ENCODE results near the gene ULK4.
A peak's percentile ranks its signal among the peaks of the same experiment; 100 is the strongest.
"Not testable (repeated sequence)": the region's sequence is repeated elsewhere in the genome, so short reads cannot be mapped to it uniquely, and the experiment has no call there.

ULK4 gene

DNA sequence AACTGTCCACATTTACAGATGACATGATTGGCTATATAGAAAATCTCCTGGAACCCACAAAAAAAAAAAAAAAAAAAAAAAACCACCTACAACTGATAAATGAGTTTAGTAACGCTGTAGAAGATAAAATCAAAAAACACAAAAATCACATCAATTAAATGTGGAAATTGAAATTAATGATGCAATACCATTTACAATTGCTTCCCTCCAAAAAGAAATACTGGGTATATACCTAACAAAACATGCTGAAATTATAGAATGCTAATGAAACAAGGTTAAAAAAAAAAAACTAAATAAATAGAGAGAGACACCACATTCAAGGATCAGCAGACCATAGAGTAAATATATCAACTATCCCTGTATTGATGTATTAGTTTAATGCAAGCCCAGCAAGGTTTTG lies 215.7 kb downstream of the ULK4 start:
- peak; percentile 2 for DNase-seq

GRCh38 chr3:41742121-41742520 lies 219.8 kb downstream of the ULK4 start:
- no peak for DNase-seq

GRCh38 chr3:41740374-41740886 lies 221.5 kb downstream of the ULK4 start:
- DNase-seq = no peak

- no peak for DNase-seq
Observed at GRCh38 chr3:41726891-41727290, 235.0 kb downstream of the ULK4 start.

GRCh38 chr3:41717641-41718040 lies 244.3 kb downstream of the ULK4 start:
- no peak for DNase-seq

GRCh38 chr3:41716471-41716870 lies 245.4 kb downstream of the ULK4 start:
- DNase-seq = no peak

DNA sequence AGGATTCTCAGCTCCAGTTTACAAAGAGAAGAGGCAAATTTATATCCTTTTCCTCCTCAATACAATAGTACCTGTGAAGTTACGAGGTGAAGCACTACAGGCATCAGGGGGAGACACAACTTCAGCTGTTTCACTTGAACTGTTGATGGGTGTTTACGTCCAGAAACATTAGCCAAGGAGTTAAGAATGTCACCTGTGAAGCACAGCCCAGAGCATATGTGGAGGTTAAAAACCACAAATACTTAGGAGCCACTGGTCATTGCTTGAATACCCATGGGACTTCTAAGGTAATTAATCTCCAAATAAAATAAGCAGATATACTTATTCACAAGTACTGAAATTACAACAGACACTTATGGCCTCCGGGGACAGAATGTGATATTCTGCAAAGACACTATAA lies 246.5 kb downstream of the ULK4 start:
- no peak for DNase-seq

DNA sequence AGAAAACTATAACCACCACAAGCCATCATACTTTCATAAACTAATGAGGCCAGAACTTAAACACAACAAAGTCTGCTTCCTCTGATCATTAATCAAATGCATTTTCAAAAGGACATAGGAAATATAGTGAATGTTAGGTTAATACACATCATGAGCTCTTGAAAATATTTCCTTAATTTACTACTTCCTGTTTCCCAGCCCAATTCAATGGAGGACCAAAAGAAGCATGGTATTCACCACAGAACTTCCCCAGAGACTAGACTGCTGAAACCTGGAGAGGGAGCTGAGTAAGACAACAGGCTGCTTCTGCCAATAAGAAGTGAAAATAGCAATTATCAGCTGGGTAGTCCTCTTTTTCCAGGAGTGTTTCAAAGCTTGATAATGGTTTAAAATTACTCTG lies 250.3 kb downstream of the ULK4 start:
- DNase-seq = peak; percentile 4

GRCh38 chr3:41710646-41711388 lies 251.1 kb downstream of the ULK4 start:
- DNase-seq = no peak

- DNase-seq = not testable (repeated sequence)
Observed at GRCh38 chr3:41709213-41709612, 252.7 kb downstream of the ULK4 start.

- DNase-seq = no peak
Observed at GRCh38 chr3:41708176-41708575, 253.7 kb downstream of the ULK4 start.

- DNase-seq = no peak
Observed at GRCh38 chr3:41705893-41706292, 256.0 kb downstream of the ULK4 start.

DNA sequence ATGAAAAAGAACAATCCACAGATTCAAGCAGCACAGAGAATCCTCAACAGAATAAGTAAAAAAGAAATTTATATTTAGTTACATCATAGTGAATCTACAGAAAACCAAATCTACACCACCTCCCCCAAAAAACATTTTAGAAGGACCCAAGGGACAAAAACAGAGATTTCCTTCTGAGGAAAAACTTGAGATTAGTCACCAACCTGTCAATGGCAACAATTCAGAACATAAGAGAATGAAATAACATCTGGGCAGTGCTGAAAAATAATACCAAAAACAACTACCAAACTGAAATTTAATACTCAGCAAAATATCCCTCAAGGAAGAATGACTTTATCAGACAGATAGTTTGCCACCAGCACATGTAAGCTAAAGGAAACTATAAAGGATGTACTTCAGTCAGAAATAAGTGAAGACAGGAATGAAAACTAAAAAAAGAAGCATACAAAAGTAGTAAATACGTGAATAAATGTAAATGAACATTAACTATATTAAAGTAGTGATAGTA lies 260.7 kb downstream of the ULK4 start:
- no peak for DNase-seq

- DNase-seq = no peak
Observed at GRCh38 chr3:41700155-41700554, 261.7 kb downstream of the ULK4 start.

DNA sequence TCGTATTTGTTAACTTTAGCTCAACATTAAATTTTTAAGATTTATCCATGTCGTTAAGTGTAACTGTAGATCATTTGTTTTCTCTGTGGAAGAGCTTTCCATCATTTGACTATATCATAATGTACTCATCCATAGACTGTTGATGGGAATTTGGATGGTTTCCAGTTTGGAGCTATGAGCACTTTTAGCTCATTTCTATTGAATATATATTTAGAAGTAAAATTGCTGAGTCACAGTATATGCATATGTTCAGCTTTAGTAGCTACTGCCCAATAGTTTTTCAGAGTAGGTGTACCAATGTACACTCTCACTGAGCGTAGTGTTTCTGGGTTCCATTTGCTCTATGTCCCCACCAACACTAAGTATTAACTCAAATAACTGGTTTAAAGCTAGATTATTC lies 263.0 kb downstream of the ULK4 start:
- peak; percentile 7 for DNase-seq

GRCh38 chr3:41697702-41698101 lies 264.2 kb downstream of the ULK4 start:
- no peak for DNase-seq

DNA sequence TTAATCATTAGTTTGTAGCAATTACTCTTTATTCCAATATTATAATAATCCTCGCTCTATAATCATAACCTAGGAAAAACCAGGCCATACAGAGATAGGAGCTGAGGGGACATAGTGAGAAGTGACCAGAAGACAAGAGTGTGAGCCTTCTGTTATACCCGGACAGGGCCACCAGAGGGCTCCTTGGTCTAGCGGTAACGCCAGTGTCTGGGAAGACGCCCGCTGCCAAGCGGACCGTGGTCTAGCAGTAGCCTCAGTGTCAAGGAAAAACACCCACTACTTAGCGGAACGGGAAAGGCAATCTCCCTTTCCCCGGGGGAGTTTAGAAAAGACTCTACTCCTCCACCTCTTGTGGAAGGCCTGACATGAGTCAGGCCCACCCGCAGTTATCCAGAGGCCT lies 266.1 kb downstream of the ULK4 start:
- peak; percentile 25 for DNase-seq

GRCh38 chr3:41693799-41694198 lies 268.1 kb downstream of the ULK4 start:
- no peak for DNase-seq

- DNase-seq = peak; percentile 78
Observed at GRCh38 chr3:41690766-41691563, 270.9 kb downstream of the ULK4 start.

DNA sequence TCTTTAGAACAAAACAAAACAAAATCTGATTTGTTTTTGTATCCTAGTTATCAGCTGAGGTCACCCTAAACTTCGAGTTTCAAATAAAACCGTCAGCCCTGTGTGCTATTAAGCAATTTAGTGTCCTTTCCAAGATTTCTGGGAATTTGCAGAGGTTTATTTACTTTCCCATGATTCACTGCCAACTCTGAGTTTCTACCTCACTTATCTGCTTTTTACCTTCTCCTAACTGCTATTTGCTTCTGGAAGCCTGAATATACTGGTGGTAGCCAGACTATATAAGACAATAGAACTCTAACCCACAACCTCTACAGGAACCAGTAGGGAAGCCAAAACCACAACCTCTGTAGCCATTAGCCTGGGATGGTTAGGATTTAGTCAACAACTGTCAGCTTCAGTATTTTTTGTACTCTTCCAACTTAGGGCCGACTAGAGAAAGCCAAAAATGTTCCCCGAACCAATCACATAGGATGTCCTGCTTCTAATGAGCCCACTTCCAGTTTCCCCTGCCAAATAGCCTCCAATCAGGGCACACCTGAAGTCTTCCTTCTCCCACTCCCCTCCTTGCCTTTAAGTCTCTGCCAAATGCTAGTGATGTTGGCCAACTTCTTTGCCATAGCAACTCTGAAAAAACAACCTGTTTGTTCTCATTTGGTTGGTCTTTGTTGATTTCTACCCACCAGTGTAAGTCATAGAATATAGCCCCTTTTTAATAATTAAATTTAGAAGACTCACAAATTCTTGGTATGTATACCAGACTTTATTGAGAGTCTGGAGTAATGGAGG lies 273.1 kb downstream of the ULK4 start:
- DNase-seq = no peak

GRCh38 chr3:41684797-41685735 lies 276.8 kb downstream of the ULK4 start:
- no peak for DNase-seq
